CD4-positive, CD25-positive, alpha-beta regulatory T cell (primary cell): ENCODE results near the gene UQCRC1. TPM values are rescaled to one million over a fixed set of nuclear protein-coding genes. Genes with fewer than 3 reads are reported as not detected.

Experiments used
- ATAC-seq, 2 donors: fragments of 150-1000 bp; cut with Tn5 transposase; one replicate each; pipeline ENCODE4 v1.10.0; 2021; ENCODE audit warnings: low read depth in 2 of 2, moderate number of reproducible peaks in 2 of 2, moderate library complexity in 1 of 2
- DNase-seq, 3 donors: peaks; one replicate each; pipeline versions ENCODE4 v3.0.0 to v3.0.0-alpha.2; 2012 to 2022; ENCODE audit warnings: mixed read lengths in 1 of 3
- H3K27ac ChIP-seq: one replicate; pipeline ENCODE4 v1.7.0; 2013; ENCODE audit warnings: mild to moderate bottlenecking, low read length; ENCODE audit not compliant: insufficient read depth, poor library complexity, severe bottlenecking
- H3K27me3 ChIP-seq: one replicate; pipeline ENCODE4 v1.7.0; 2013; ENCODE audit warnings: low read length; ENCODE audit not compliant: control insufficient read depth, insufficient read depth
- H3K36me3 ChIP-seq: one replicate; pipeline ENCODE4 v1.7.0; 2013; ENCODE audit warnings: mild to moderate bottlenecking, low read length, moderate library complexity; ENCODE audit not compliant: control insufficient read depth, insufficient read depth
- H3K4me1 ChIP-seq: 2 replicates; pipeline ENCODE4 v1.7.0; 2013; ENCODE audit warnings: mild to moderate bottlenecking, low read length; ENCODE audit not compliant: insufficient read depth, control insufficient read depth, poor library complexity, severe bottlenecking
- H3K4me3 ChIP-seq: one replicate; pipeline ENCODE4 v1.7.0; 2013; ENCODE audit warnings: low read depth, mild to moderate bottlenecking, low read length, moderate library complexity
- H3K9me3 ChIP-seq, 2 experiments: 1 replicate in 1 of 2; 2 replicates in 1 of 2; pipeline ENCODE4 v1.7.0; 2013; ENCODE audit warnings: low read length in 2 of 2, mild to moderate bottlenecking in 1 of 2, moderate library complexity in 1 of 2; ENCODE audit not compliant: control insufficient read depth in 2 of 2
- H3K27ac Mint-ChIP-seq, 3 donors: one replicate each; pipeline ENCODE4 v1.8.0; 2020 to 2022; ENCODE audit warnings: mild to moderate bottlenecking in 3 of 3, mixed read lengths in 3 of 3, moderate library complexity in 2 of 3
- H3K27me3 Mint-ChIP-seq: one replicate; pipeline ENCODE4 v1.8.0; 2022; ENCODE audit warnings: mild to moderate bottlenecking, mixed read lengths
- H3K36me3 Mint-ChIP-seq: one replicate; pipeline ENCODE4 v1.8.0; 2020; ENCODE audit warnings: mixed read lengths
- H3K4me1 Mint-ChIP-seq, 4 donors: one replicate each; pipeline ENCODE4 v1.8.0; 2020 to 2022; ENCODE audit warnings: mixed read lengths in 4 of 4, mild to moderate bottlenecking in 1 of 4
- H3K4me3 Mint-ChIP-seq, 4 donors: one replicate each; pipeline ENCODE4 v1.8.0; 2020 to 2022; ENCODE audit warnings: mild to moderate bottlenecking in 4 of 4, mixed read lengths in 4 of 4, moderate library complexity in 3 of 4
- H3K9me3 Mint-ChIP-seq, 7 donors: one replicate each; pipeline ENCODE4 v1.8.0; 2020 to 2022; ENCODE audit warnings: mixed read lengths in 7 of 7, mild to moderate bottlenecking in 3 of 7, moderate library complexity in 2 of 7
- polyA plus RNA-seq, 4 donors: library from polyadenylated mRNA; unstranded; fragments of 300-500 nt; fragmentation: Illumina TruSeq; gene quantifications; one replicate each; pipeline ENCODE4 v1.2.3, GENCODE V29; 2021
- total RNA-seq: library from RNA; stranded (reverse); gene quantifications from one replicate; pipeline ENCODE4 v1.2.3, GENCODE V29; 2022

Gene UQCRC1
- total and polyA plus RNA-seq, 5 donors from 2014 or later = 111 to 234 (median 186) TPM

- Histone ChIP-seq H3K4me1 (no peaks in the 10 kb centered on the region), H3K27ac (no peak overlapping the region), H3K9me3 (no peaks in the 10 kb centered on the region), H3K4me3 (no peak overlapping the region), H3K27me3 (no peaks in the 10 kb centered on the region), H3K36me3 (no peaks in the 10 kb centered on the region)
- Mint-ChIP-seq H3K36me3 (no peaks in the 10 kb centered on the region), H3K4me3 (no peak overlapping the region), H3K9me3 (no peaks in the 10 kb centered on the region), H3K4me1 (no peaks in the 10 kb centered on the region), H3K27me3 (peaks cover 5% of the 10 kb centered on the region), H3K27ac (no peak overlapping the region)
- ATAC-seq (no peak), DNase-seq (no peak)
These were observed 35.4 kb downstream of the UQCRC1 start for GRCh38 chr3:48573973-48574585.

GRCh38 chr3:48572517-48572916 is 36.9 kb downstream of the UQCRC1 start:
- H3K27me3 ChIP-seq = no peaks in the 10 kb centered on the region
- H3K9me3 Mint-ChIP-seq = no peaks in the 10 kb centered on the region
- H3K36me3 ChIP-seq = no peaks in the 10 kb centered on the region
- no peak for DNase-seq
- no peaks in the 10 kb centered on the region for H3K4me1 ChIP-seq
- H3K27ac ChIP-seq = no peak overlapping the region
- no peaks in the 10 kb centered on the region for H3K27me3 Mint-ChIP-seq
- no peak overlapping the region for H3K4me3 Mint-ChIP-seq
- H3K36me3 Mint-ChIP-seq = no peaks in the 10 kb centered on the region
- H3K4me1 Mint-ChIP-seq = no peaks in the 10 kb centered on the region
- H3K27ac Mint-ChIP-seq = no peak overlapping the region
- no peak for ATAC-seq
- H3K9me3 ChIP-seq = no peaks in the 10 kb centered on the region
- H3K4me3 ChIP-seq = no peak overlapping the region

- ATAC-seq (no peak), DNase-seq (no peak)
- no peaks in the 10 kb centered on the region for H3K27me3 Mint-ChIP-seq
- no peaks in the 10 kb centered on the region for H3K36me3 ChIP-seq
- no peak overlapping the region for H3K4me3 Mint-ChIP-seq
- H3K4me1 Mint-ChIP-seq = no peaks in the 10 kb centered on the region
- H3K4me1 ChIP-seq = no peaks in the 10 kb centered on the region
- no peak overlapping the region for H3K4me3 ChIP-seq
- peaks cover 0 to 1% (median 0%) of the 10 kb centered on the region in 7 donors for H3K9me3 Mint-ChIP-seq
- H3K27ac ChIP-seq = no peak overlapping the region
- no peaks in the 10 kb centered on the region for H3K36me3 Mint-ChIP-seq
- H3K9me3 ChIP-seq = no peaks in the 10 kb centered on the region
- no peaks in the 10 kb centered on the region for H3K27me3 ChIP-seq
- H3K27ac Mint-ChIP-seq = no peak overlapping the region
These were observed 37.5 kb downstream of the UQCRC1 start for GRCh38 chr3:48571938-48572337.

GRCh38 chr3:48569808-48570450 is 39.5 kb downstream of the UQCRC1 start:
- Histone ChIP-seq H3K4me1 (no peaks in the 10 kb centered on the region), H3K4me3 (no peak overlapping the region), H3K27me3 (no peaks in the 10 kb centered on the region), H3K36me3 (no peaks in the 10 kb centered on the region), H3K27ac (no peak overlapping the region), H3K9me3 (no peaks in the 10 kb centered on the region)
- no peak for ATAC-seq
- H3K27ac Mint-ChIP-seq = no peak overlapping the region
- no peaks in the 10 kb centered on the region for H3K27me3 Mint-ChIP-seq
- no peaks in the 10 kb centered on the region for H3K4me1 Mint-ChIP-seq
- H3K9me3 Mint-ChIP-seq = peaks cover 0 to 1% (median 0%) of the 10 kb centered on the region in 7 donors
- no peaks in the 10 kb centered on the region for H3K36me3 Mint-ChIP-seq
- no peak for DNase-seq
- H3K4me3 Mint-ChIP-seq = peak overlapping the region in 1 of 4 donors; percentile 15

- peaks cover 0 to 1% (median 0%) of the 10 kb centered on the region in 7 donors for H3K9me3 Mint-ChIP-seq
- ATAC-seq = no peak
- no peak overlapping the region for H3K4me3 ChIP-seq
- no peak overlapping the region for H3K4me3 Mint-ChIP-seq
- DNase-seq = no peak
- H3K27me3 Mint-ChIP-seq = no peaks in the 10 kb centered on the region
- no peaks in the 10 kb centered on the region for H3K4me1 ChIP-seq
- H3K36me3 ChIP-seq = no peaks in the 10 kb centered on the region
- no peaks in the 10 kb centered on the region for H3K27me3 ChIP-seq
- H3K27ac ChIP-seq = no peak overlapping the region
- H3K27ac Mint-ChIP-seq = no peak overlapping the region
- no peaks in the 10 kb centered on the region for H3K9me3 ChIP-seq
- no peaks in the 10 kb centered on the region for H3K36me3 Mint-ChIP-seq
- no peaks in the 10 kb centered on the region for H3K4me1 Mint-ChIP-seq
These were observed 40.0 kb downstream of the UQCRC1 start for GRCh38 chr3:48569400-48569799.

GRCh38 chr3:48568476-48568875 is 41.0 kb downstream of the UQCRC1 start:
- Mint-ChIP-seq H3K4me1 (no peaks in the 10 kb centered on the region), H3K4me3 (no peak overlapping the region), H3K27ac (no peak overlapping the region), H3K27me3 (no peaks in the 10 kb centered on the region), H3K36me3 (no peaks in the 10 kb centered on the region), H3K9me3 (peaks cover 0 to 1% (median 0%) of the 10 kb centered on the region in 7 donors)
- Histone ChIP-seq H3K27me3 (no peaks in the 10 kb centered on the region), H3K4me1 (no peaks in the 10 kb centered on the region), H3K36me3 (no peaks in the 10 kb centered on the region), H3K4me3 (no peak overlapping the region), H3K9me3 (no peaks in the 10 kb centered on the region), H3K27ac (no peak overlapping the region)
- no peak for DNase-seq
- no peak for ATAC-seq

- Mint-ChIP-seq H3K27ac (peak overlapping the region in 1 of 3 donors; percentile 38), H3K4me3 (no peak overlapping the region)
- H3K27ac ChIP-seq = no peak overlapping the region
These were observed 41.9 kb downstream of the UQCRC1 start for GRCh38 chr3:48567500-48567899.

GRCh38 chr3:48567090-48567489 is 42.4 kb downstream of the UQCRC1 start:
- no peak overlapping the region for H3K4me3 Mint-ChIP-seq
- no peak overlapping the region for H3K27ac Mint-ChIP-seq
- H3K27me3 ChIP-seq = no peaks in the 10 kb centered on the region

More at GRCh38 chr3:48567500-48567899, 41.9 kb downstream of the UQCRC1 start:
- Histone ChIP-seq H3K4me1 (no peaks in the 10 kb centered on the region), H3K27me3 (no peaks in the 10 kb centered on the region), H3K9me3 (no peaks in the 10 kb centered on the region), H3K36me3 (no peaks in the 10 kb centered on the region), H3K4me3 (no peak overlapping the region)
- ATAC-seq = no peak
- H3K9me3 Mint-ChIP-seq = peaks cover 0 to 1% (median 0%) of the 10 kb centered on the region in 7 donors
- H3K27me3 Mint-ChIP-seq = peaks cover 4% of the 10 kb centered on the region
- H3K36me3 Mint-ChIP-seq = no peaks in the 10 kb centered on the region
- H3K4me1 Mint-ChIP-seq = no peaks in the 10 kb centered on the region
- DNase-seq = no peak

More at GRCh38 chr3:48567090-48567489, 42.4 kb downstream of the UQCRC1 start:
- no peak for ATAC-seq
- Histone ChIP-seq H3K4me1 (no peaks in the 10 kb centered on the region), H3K36me3 (no peaks in the 10 kb centered on the region), H3K4me3 (no peak overlapping the region), H3K9me3 (no peaks in the 10 kb centered on the region), H3K27ac (no peak overlapping the region)
- no peaks in the 10 kb centered on the region for H3K4me1 Mint-ChIP-seq
- H3K27me3 Mint-ChIP-seq = peaks cover 4% of the 10 kb centered on the region
- H3K9me3 Mint-ChIP-seq = peaks cover 0 to 1% (median 0%) of the 10 kb centered on the region in 7 donors
- no peak for DNase-seq
- no peaks in the 10 kb centered on the region for H3K36me3 Mint-ChIP-seq
